Lung (tissue), 12 donors: ENCODE data around the gene FAM78A. TPM values are rescaled to one million over a fixed set of nuclear protein-coding genes. Genes with fewer than 3 reads are reported as not detected.
"Not testable (repeated sequence)": the region's sequence is repeated elsewhere in the genome, so short reads cannot be mapped to it uniquely, and the experiment has no call there.

Experiments used
- ATAC-seq: fragments of 200-7000 bp; cut with Tn5 transposase; one replicate; pipeline ENCODE4 v1.9.1; 2020; ENCODE audit warnings: moderate number of reproducible peaks; ENCODE audit not compliant: insufficient read depth, low FRiP score
- DNase-seq, 3 donors: peaks; one replicate each; pipeline ENCODE4 v3.0.0-alpha.2; 2013 to 2017
- H3K27ac ChIP-seq, 2 donors: one replicate each; pipeline ENCODE4 v1.5.1; 2013; ENCODE audit warnings: mild to moderate bottlenecking in 2 of 2, moderate library complexity in 2 of 2, control low read depth in 1 of 2, inconsistent platforms in 1 of 2, low read depth in 1 of 2, low read length in 1 of 2
- H3K27me3 ChIP-seq, 3 donors: one replicate each; pipeline ENCODE4 v1.5.1; 2013; ENCODE audit warnings: low read length in 2 of 3; ENCODE audit not compliant: control insufficient read depth in 3 of 3, insufficient read depth in 3 of 3
- H3K36me3 ChIP-seq, 4 donors: one replicate each; pipeline ENCODE4 v1.5.1; 2013; ENCODE audit warnings: low read length in 4 of 4, mild to moderate bottlenecking in 1 of 4, moderate library complexity in 1 of 4; ENCODE audit not compliant: control insufficient read depth in 4 of 4, insufficient read depth in 4 of 4
- H3K4me1 ChIP-seq, 5 donors: one replicate each; pipeline ENCODE4 v1.5.1; 2013; ENCODE audit warnings: low read length in 5 of 5, mild to moderate bottlenecking in 2 of 5, moderate library complexity in 1 of 5; ENCODE audit not compliant: control insufficient read depth in 5 of 5, insufficient read depth in 5 of 5
- H3K4me3 ChIP-seq: one replicate; pipeline ENCODE4 v1.5.1; 2013; ENCODE audit warnings: mild to moderate bottlenecking, control low read depth, moderate library complexity
- H3K9ac ChIP-seq, 2 donors: one replicate each; pipeline ENCODE4 v1.5.1; 2013; ENCODE audit warnings: low read length in 2 of 2, control low read depth in 1 of 2; ENCODE audit not compliant: insufficient read depth in 1 of 2
- H3K9me3 ChIP-seq, 4 donors: one replicate each; pipeline ENCODE4 v1.5.1; 2013; ENCODE audit warnings: low read length in 3 of 4, mild to moderate bottlenecking in 1 of 4, moderate library complexity in 1 of 4; ENCODE audit not compliant: control insufficient read depth in 4 of 4, insufficient read depth in 3 of 4
- CTCF ChIP-seq: IDR thresholded peaks from 2 replicates; pipeline ENCODE4 v1.5.1; 2012; ENCODE audit warnings: mild to moderate bottlenecking; ENCODE audit errors: control extremely low read depth, extremely low read depth
- WGBS, 2 donors: extraction: QIAGEN DNeasy Blood & Tissue Kit; methylation state at CpG; one replicate each; pipeline ENCODE4 v1.1.7; 2013; 5-methylcytosine and 5-hydroxymethylcytosine counted together
- polyA plus RNA-seq, 2 donors: library from polyadenylated mRNA; stranded (reverse); fragments of 200-250 nt; gene quantifications; one replicate each; pipeline ENCODE4 v1.2.1, GENCODE V29; 2013
- total RNA-seq, 2 donors: library from RNA; depleted of rRNA in 1 of 2; stranded (reverse); fragments of >200 nt in 1 of 2; gene quantifications; one replicate each; pipeline ENCODE4 v1.2.1, GENCODE V29; 2014 to 2021
- donor health status: control.
- donor health status: control.
- donor health status: Bipolar disorder and iron deficiency.
- donor health status: healthy.
- donor health status: DM: yes; HTN: yes; CAD: no.

The FAM78A gene
- total and polyA plus RNA-seq, 4 donors: 5.4 to 10.8 (median 7.8) TPM

DNA sequence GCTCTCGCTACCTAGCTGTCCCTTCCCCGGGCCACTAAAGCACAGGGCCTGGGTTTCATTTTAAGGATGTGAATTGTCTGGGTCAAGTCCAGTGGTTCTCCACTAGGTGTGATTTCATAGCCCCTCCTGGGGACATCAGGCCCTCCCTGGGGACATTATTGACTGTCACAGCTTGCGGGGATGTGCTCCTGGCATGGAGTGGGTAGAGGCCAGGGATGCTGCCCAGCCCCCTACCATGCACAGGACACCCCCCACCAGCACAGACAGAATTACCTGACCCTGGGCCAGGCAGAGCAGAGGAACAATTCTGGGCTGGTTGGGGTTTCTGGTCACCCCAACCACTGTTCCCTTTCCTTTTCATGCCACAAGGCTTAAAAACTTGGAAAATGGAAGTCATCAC lies 4.1 kb downstream of the FAM78A start:
- Histone ChIP-seq H3K36me3 (no peaks in the 10 kb centered on the region), H3K27ac (peak overlapping the region; percentile 72 to 95), H3K9me3 (no peaks in the 10 kb centered on the region), H3K4me1 (peaks cover 0 to 14% (median 5%) of the 10 kb centered on the region in 5 donors), H3K27me3 (peaks cover 0 to 18% (median 9%) of the 10 kb centered on the region in 3 donors), H3K9ac (no peak overlapping the region), H3K4me3 (no peak overlapping the region)
- TF ChIP-seq CTCF: no peak
- DNase-seq (no peak), ATAC-seq (no peak)
- WGBS, 2 donors: 71 to 80% methylated on average over 3 of the region's 3 CpGs

DNA sequence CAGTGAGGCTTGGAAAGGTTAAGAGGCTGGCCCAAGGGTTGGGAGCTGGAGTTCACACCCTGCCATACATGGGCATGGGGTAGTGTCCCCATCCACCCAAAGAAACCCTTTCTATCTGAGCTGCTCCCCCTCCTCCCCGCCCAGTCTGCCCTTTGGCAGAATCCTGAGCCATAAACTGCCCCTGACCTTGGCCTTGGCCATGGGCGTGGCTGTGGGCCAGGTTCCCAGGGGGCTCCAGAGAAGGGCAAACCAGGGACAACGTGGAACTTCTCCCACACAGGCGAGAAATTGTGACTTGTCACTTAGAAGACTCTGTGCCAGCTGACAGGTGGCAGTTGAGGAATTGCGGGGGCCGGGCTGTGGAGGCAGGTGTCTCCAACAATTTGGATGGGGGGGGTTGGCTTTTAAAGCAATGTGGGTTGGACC lies 4.8 kb downstream of the FAM78A start:
- H3K4me3 ChIP-seq: no peak overlapping the region

GRCh38 chr9:131271016-131271273 lies 5.4 kb downstream of the FAM78A start:
- WGBS, 2 donors: 71 to 75% methylated on average over 1 of the region's 1 CpG
- peaks cover 0 to 13% (median 7%) of the 10 kb centered on the region in 3 donors for H3K27me3 ChIP-seq
- not testable (repeated sequence) for DNase-seq, H3K36me3 ChIP-seq, H3K9ac ChIP-seq, H3K4me3 ChIP-seq, ATAC-seq, H3K9me3 ChIP-seq
- peaks cover 0 to 16% (median 0%) of the 10 kb centered on the region in 5 donors for H3K4me1 ChIP-seq
- peak overlapping the region; percentile 90 to 95 for H3K27ac ChIP-seq

More for the DNA sequence above, 4.8 kb downstream of the FAM78A start:
- 47 to 62% methylated on average over 6 of the region's 6 CpGs for WGBS, 2 donors
- ATAC-seq: no peak
- no peak for DNase-seq
- peak overlapping the region; percentile 90 to 95 for H3K27ac ChIP-seq
- peaks cover 0 to 18% (median 9%) of the 10 kb centered on the region in 3 donors for H3K27me3 ChIP-seq
- H3K4me1 ChIP-seq: peaks cover 0 to 14% (median 5%) of the 10 kb centered on the region in 5 donors
- no peaks in the 10 kb centered on the region for H3K9me3 ChIP-seq
- H3K9ac ChIP-seq: no peak overlapping the region
- H3K36me3 ChIP-seq: no peaks in the 10 kb centered on the region
- TF ChIP-seq CTCF: no peak

DNA sequence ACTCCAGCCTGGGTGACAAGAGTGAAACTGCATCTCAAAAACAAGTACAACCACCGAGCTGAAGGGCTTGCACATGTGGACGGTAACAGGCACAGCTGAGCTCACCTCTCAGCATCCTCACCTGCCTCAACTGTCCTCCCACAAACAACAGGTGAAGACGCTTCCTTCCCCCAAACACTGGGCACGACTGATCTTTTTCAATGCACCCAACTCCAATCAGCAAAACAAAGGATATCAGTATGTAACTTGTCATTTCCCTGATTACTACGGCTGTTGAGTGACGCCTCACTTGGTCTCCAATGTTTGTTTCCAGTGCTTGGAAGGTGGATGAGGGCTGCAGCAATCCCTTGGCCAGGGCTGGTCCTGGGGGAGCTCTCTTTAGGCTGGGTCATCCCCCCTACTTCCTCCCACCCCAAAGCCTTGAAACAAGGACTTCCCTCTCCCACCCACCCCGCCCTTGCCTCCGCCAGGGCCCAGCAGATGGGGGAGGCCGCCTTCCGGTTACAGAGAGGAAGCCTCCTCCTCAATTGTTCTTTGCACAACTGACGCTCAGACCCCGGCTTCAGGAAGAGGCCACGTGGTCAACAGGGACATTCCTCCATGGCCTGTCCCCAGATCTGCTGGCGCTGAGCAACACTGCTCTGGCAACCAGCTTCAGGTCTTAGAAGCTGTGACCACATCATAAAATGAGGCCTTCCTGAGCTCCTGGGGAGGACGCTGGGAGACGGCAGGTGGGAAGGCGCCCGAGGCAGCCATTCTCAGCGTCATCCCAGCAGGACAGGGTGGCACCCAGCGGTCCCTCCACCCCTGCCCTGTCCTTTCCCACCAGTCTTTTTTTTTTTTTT lies 5.9 kb downstream of the FAM78A start:
- DNase-seq (peak; percentile 45 to 70 (median 49)), ATAC-seq (peak; percentile 36)
- 10 to 45% methylated on average over 20 of the region's 20 CpGs for WGBS, 2 donors
- Histone ChIP-seq H3K36me3 (no peaks in the 10 kb centered on the region), H3K27me3 (peaks cover 0 to 8% (median 2%) of the 10 kb centered on the region in 3 donors), H3K9ac (no peak overlapping the region), H3K4me3 (no peak overlapping the region), H3K9me3 (no peaks in the 10 kb centered on the region), H3K27ac (peak overlapping the region; percentile 90 to 95), H3K4me1 (peaks cover 0 to 15% (median 0%) of the 10 kb centered on the region in 5 donors)
- TF ChIP-seq CTCF: no peak
